Ectodermal cell (in vitro differentiated cells): ENCODE measurements around the gene FRMPD4.

ENCODE experiments used
- H3K27ac ChIP-seq: 2 replicates; pipeline ENCODE4 v1.7.0; 2013; ENCODE audit warnings: mild to moderate bottlenecking, low read depth, low read length; ENCODE audit not compliant: insufficient read depth, poor library complexity, severe bottlenecking
- H3K27me3 ChIP-seq: 2 replicates; pipeline ENCODE4 v1.7.0; 2013; ENCODE audit warnings: mild to moderate bottlenecking, low read length; ENCODE audit not compliant: insufficient read depth, control insufficient read depth, poor library complexity, severe bottlenecking
- H3K36me3 ChIP-seq: one replicate; pipeline ENCODE4 v1.7.0; 2013; ENCODE audit warnings: low read length; ENCODE audit not compliant: control insufficient read depth, insufficient read depth
- H3K4me1 ChIP-seq: one replicate; pipeline ENCODE4 v1.7.0; 2013; ENCODE audit warnings: low read length; ENCODE audit not compliant: control insufficient read depth, insufficient read depth
- H3K4me3 ChIP-seq: 2 replicates; pipeline ENCODE4 v1.7.0; 2013; ENCODE audit warnings: low read depth, low read length, control low read depth; ENCODE audit not compliant: insufficient read depth
- H3K9me3 ChIP-seq: 2 replicates; pipeline ENCODE4 v1.7.0; 2013; ENCODE audit warnings: mild to moderate bottlenecking, low read length, moderate library complexity; ENCODE audit not compliant: control insufficient read depth
- WGBS, 2 experiments: methylation state at CpG; one replicate each; pipeline ENCODE4 v1.1.7; 2013; ENCODE audit warnings: missing lambda C conversion rate in 2 of 2; 5-methylcytosine and 5-hydroxymethylcytosine counted together

The FRMPD4 gene

GRCh38 chrX:12581546-12581945, 443.3 kb downstream of the FRMPD4 start:
- no peaks in the 10 kb centered on the region for H3K27me3 ChIP-seq
- H3K27ac ChIP-seq: no peak overlapping the region
- H3K4me3 ChIP-seq: no peak overlapping the region
- no peaks in the 10 kb centered on the region for H3K9me3 ChIP-seq
- no peaks in the 10 kb centered on the region for H3K36me3 ChIP-seq
- H3K4me1 ChIP-seq: no peaks in the 10 kb centered on the region
- 55 to 61% methylated on average over 4 of the region's 4 CpGs for WGBS, 2 experiments

GRCh38 chrX:12582649-12583048, 444.4 kb downstream of the FRMPD4 start:
- no peak overlapping the region for H3K4me3 ChIP-seq
- 92% methylated on average over 4 of the region's 4 CpGs for WGBS, 2 experiments
- H3K27ac ChIP-seq: no peak overlapping the region
- H3K36me3 ChIP-seq: no peaks in the 10 kb centered on the region
- H3K4me1 ChIP-seq: no peaks in the 10 kb centered on the region
- H3K27me3 ChIP-seq: no peaks in the 10 kb centered on the region
- H3K9me3 ChIP-seq: no peaks in the 10 kb centered on the region

GRCh38 chrX:12583543-12583942, 445.3 kb downstream of the FRMPD4 start:
- H3K36me3 ChIP-seq: no peaks in the 10 kb centered on the region
- H3K4me3 ChIP-seq: no peak overlapping the region
- H3K27me3 ChIP-seq: no peaks in the 10 kb centered on the region
- 95 to 98% methylated on average over 25 of the region's 25 CpGs for WGBS, 2 experiments
- no peak overlapping the region for H3K27ac ChIP-seq
- H3K4me1 ChIP-seq: no peaks in the 10 kb centered on the region
- H3K9me3 ChIP-seq: no peaks in the 10 kb centered on the region

GRCh38 chrX:12595720-12596119, 457.4 kb downstream of the FRMPD4 start:
- no peak overlapping the region for H3K4me3 ChIP-seq
- no peaks in the 10 kb centered on the region for H3K4me1 ChIP-seq
- 83 to 100% methylated on average over 1 of the region's 1 CpG for WGBS, 2 experiments
- no peaks in the 10 kb centered on the region for H3K36me3 ChIP-seq
- H3K27me3 ChIP-seq: no peaks in the 10 kb centered on the region
- H3K9me3 ChIP-seq: no peaks in the 10 kb centered on the region
- no peak overlapping the region for H3K27ac ChIP-seq

GRCh38 chrX:12610079-12610478, 471.8 kb downstream of the FRMPD4 start:
- H3K4me3 ChIP-seq: no peak overlapping the region
- no peaks in the 10 kb centered on the region for H3K4me1 ChIP-seq
- no peaks in the 10 kb centered on the region for H3K27me3 ChIP-seq
- no peaks in the 10 kb centered on the region for H3K9me3 ChIP-seq
- no peak overlapping the region for H3K27ac ChIP-seq
- H3K36me3 ChIP-seq: no peaks in the 10 kb centered on the region
- WGBS, 2 experiments: 88 to 92% methylated on average over 2 of the region's 2 CpGs

- H3K9me3 ChIP-seq: no peaks in the 10 kb centered on the region
- no peak overlapping the region for H3K4me3 ChIP-seq
- no peaks in the 10 kb centered on the region for H3K4me1 ChIP-seq
- H3K27ac ChIP-seq: no peak overlapping the region
- no peaks in the 10 kb centered on the region for H3K27me3 ChIP-seq
- WGBS, 2 experiments: no CpG with 5 or more reads among the region's 4 CpGs
- no peaks in the 10 kb centered on the region for H3K36me3 ChIP-seq
Observed at GRCh38 chrX:12611471-12611870, 473.2 kb downstream of the FRMPD4 start.

GRCh38 chrX:12614266-12614665, 476.0 kb downstream of the FRMPD4 start:
- H3K4me1 ChIP-seq: no peaks in the 10 kb centered on the region
- H3K9me3 ChIP-seq: no peaks in the 10 kb centered on the region
- H3K27ac ChIP-seq: no peak overlapping the region
- no peaks in the 10 kb centered on the region for H3K27me3 ChIP-seq
- WGBS, 2 experiments: 95 to 96% methylated on average over 5 of the region's 5 CpGs
- no peak overlapping the region for H3K4me3 ChIP-seq
- H3K36me3 ChIP-seq: no peaks in the 10 kb centered on the region

- Histone ChIP-seq H3K4me1 (no peaks in the 10 kb centered on the region), H3K4me3 (no peak overlapping the region), H3K27ac (no peak overlapping the region), H3K27me3 (no peaks in the 10 kb centered on the region), H3K9me3 (no peaks in the 10 kb centered on the region), H3K36me3 (no peaks in the 10 kb centered on the region)
Observed at GRCh38 chrX:12615061-12615460, 476.8 kb downstream of the FRMPD4 start.

GRCh38 chrX:12617241-12617640, 479.0 kb downstream of the FRMPD4 start:
- H3K4me3 ChIP-seq: no peak overlapping the region
- H3K36me3 ChIP-seq: no peaks in the 10 kb centered on the region
- H3K9me3 ChIP-seq: no peaks in the 10 kb centered on the region
- no peak overlapping the region for H3K27ac ChIP-seq
- no peaks in the 10 kb centered on the region for H3K4me1 ChIP-seq
- no peaks in the 10 kb centered on the region for H3K27me3 ChIP-seq

- Histone ChIP-seq H3K27me3 (no peaks in the 10 kb centered on the region), H3K36me3 (no peaks in the 10 kb centered on the region), H3K4me3 (no peak overlapping the region), H3K27ac (no peak overlapping the region), H3K9me3 (no peaks in the 10 kb centered on the region), H3K4me1 (no peaks in the 10 kb centered on the region)
- WGBS, 2 experiments: 0 to 14% methylated on average over 1 of the region's 1 CpG
Observed at GRCh38 chrX:12647230-12647629, 509.0 kb downstream of the FRMPD4 start.

GRCh38 chrX:12648995-12649394, 510.7 kb downstream of the FRMPD4 start:
- Histone ChIP-seq H3K27me3 (no peaks in the 10 kb centered on the region), H3K9me3 (no peaks in the 10 kb centered on the region), H3K4me1 (no peaks in the 10 kb centered on the region), H3K36me3 (no peaks in the 10 kb centered on the region), H3K4me3 (no peak overlapping the region), H3K27ac (no peak overlapping the region)
- WGBS, 2 experiments: 93 to 96% methylated on average over 5 of the region's 5 CpGs
